BE2C (cell line): ENCODE data around the gene ASTN1.
"Not testable (repeated sequence)": the region's sequence is repeated elsewhere in the genome, so short reads cannot be mapped to it uniquely, and the experiment has no call there.

ENCODE experiments used
- DNase-seq: peaks from one replicate; pipeline ENCODE4 v3.0.0-alpha.2; 2020
- H3K27me3 ChIP-seq: fragments of 250-450 bp; sonication (Bioruptor Pico); 2 replicates; pipeline ENCODE4 v1.5.1; 2020; ENCODE audit warnings: mild to moderate bottlenecking
- H3K36me3 ChIP-seq: fragments of 250-450 bp; sonication (Bioruptor Pico); 2 replicates; pipeline ENCODE4 v1.5.1; 2020; ENCODE audit warnings: mild to moderate bottlenecking
- H3K4me1 ChIP-seq: fragments of 250-450 bp; sonication (Bioruptor Pico); 2 replicates; pipeline ENCODE4 v1.5.1; 2020
- H3K4me3 ChIP-seq: 2 replicates; pipeline ENCODE4 v1.5.1; 2011; ENCODE audit warnings: low read depth, low read length
- H3K9me3 ChIP-seq: fragments of 250-450 bp; sonication (Bioruptor Pico); 2 replicates; pipeline ENCODE4 v1.5.1; 2020
- TF ChIP-seq, protein P1 (sequence below): IDR thresholded peaks from 2 replicates; pipeline ENCODE4 v1.5.1; 2012; ENCODE audit warnings: mild to moderate bottlenecking, low read depth, low read length

Gene ASTN1

DNA sequence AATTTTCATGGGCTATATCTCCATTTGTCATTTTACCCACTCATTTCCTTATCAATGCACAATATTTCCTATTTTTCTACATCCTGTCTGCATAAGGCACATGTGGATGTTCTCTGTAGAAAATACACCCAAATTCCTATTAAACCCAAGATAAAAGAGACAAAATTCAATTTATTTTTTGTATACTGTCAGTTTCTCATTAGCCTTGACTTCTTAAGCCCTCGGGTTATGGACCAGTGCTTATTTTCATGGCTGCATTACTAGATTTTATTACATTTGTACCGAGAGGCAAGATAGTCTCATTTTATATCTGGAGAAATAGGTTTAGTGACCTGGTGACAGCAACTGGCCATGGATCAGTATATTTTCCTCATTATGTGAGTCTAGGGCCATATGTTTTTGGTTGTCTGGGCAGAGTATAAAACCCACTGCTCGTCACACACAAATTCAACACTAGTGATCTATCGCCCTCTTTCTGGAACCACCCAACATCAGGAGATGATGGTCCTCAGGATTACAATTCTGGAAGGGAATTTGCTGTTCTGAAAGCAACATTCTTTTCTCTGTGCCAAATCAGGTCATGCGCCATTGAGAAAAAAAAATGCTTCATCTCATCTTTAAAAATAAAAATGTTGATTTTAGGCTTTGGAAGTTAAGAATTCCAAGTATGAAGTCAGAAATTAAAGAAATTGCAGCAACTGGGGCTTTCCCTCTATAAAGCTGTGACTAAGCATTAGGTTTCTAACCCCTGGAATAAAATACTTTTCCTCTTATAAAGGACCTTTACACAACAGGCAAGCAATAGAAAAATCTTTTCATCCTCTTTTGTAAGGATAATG is 81.4 kb downstream of the ASTN1 start:
- no peaks in the 10 kb centered on the region for H3K36me3 ChIP-seq
- DNase-seq = no peak
- H3K4me1 ChIP-seq = no peaks in the 10 kb centered on the region
- no peak overlapping the region for H3K4me3 ChIP-seq
- TF ChIP-seq, protein P1, sequence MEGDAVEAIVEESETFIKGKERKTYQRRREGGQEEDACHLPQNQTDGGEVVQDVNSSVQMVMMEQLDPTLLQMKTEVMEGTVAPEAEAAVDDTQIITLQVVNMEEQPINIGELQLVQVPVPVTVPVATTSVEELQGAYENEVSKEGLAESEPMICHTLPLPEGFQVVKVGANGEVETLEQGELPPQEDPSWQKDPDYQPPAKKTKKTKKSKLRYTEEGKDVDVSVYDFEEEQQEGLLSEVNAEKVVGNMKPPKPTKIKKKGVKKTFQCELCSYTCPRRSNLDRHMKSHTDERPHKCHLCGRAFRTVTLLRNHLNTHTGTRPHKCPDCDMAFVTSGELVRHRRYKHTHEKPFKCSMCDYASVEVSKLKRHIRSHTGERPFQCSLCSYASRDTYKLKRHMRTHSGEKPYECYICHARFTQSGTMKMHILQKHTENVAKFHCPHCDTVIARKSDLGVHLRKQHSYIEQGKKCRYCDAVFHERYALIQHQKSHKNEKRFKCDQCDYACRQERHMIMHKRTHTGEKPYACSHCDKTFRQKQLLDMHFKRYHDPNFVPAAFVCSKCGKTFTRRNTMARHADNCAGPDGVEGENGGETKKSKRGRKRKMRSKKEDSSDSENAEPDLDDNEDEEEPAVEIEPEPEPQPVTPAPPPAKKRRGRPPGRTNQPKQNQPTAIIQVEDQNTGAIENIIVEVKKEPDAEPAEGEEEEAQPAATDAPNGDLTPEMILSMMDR = no peak
- H3K27me3 ChIP-seq = no peaks in the 10 kb centered on the region
- H3K9me3 ChIP-seq = no peaks in the 10 kb centered on the region; the same call in 1 of the 2 replicates

DNA sequence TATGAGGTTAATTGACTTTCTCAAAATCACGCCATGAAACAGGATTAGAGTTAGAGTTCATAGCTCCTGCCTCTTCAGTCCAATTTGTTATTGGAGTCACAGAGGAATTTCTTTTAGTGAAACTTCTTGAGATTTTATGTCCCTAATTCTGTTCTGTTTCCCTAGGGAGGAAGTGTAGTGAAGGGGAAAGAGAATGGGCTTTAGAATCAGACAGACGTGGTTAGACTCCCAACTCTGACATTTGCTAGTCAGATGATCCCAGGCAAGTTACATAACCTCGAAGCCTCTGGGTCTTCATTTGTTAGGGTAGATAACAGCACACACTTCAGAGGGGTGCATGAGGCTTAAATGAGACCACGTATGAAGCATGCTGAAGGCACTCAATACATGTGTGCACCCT is 83.9 kb downstream of the ASTN1 start:
- Histone ChIP-seq H3K4me3 (no peak overlapping the region), H3K9me3 (no peaks in the 10 kb centered on the region), H3K36me3 (no peaks in the 10 kb centered on the region), H3K4me1 (no peaks in the 10 kb centered on the region), H3K27me3 (no peaks in the 10 kb centered on the region)
- TF ChIP-seq, protein P1 = no peak
- DNase-seq = no peak

DNA sequence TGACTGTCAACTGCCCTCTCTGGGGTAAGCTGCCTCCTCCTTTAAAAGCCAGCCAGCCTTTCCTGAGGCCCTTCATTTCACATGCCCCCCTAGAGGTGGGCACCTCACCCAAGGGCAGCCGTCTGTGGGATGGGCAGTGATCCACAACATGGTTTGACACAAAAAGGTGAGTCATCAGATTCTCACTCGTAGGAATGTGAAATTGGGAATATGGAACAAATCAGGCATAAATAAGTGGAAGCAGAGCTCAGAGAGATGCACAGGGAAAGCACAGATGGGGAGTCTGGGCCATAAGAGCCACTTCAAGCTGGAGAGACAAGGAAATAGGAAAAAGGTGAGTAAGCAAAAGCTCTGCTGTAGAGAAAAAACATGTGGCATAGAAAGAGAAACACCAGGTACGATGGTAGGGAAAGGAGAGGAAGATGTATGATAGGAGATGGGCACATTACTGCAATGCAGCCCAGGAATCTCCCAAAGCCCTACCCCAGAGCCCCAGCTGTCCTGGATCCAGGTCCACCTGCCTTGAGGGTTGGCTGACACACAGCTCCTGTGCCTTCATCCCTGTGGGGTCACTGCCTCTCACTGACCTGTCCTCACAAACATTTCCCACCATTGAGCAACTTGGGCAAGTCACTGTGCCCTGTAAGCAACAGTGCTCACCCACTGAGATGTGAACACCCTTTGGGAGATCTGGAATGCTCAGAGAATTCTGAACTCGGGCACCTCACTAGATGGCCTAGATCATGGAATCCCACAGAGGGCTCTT is 86.6 kb downstream of the ASTN1 start:
- no peaks in the 10 kb centered on the region for H3K4me1 ChIP-seq
- no peaks in the 10 kb centered on the region for H3K36me3 ChIP-seq
- DNase-seq = no peak
- no peaks in the 10 kb centered on the region for H3K27me3 ChIP-seq
- TF ChIP-seq, protein P1 = no peak
- no peaks in the 10 kb centered on the region; the same call in 1 of the 2 replicates for H3K9me3 ChIP-seq
- H3K4me3 ChIP-seq = no peak overlapping the region

DNA sequence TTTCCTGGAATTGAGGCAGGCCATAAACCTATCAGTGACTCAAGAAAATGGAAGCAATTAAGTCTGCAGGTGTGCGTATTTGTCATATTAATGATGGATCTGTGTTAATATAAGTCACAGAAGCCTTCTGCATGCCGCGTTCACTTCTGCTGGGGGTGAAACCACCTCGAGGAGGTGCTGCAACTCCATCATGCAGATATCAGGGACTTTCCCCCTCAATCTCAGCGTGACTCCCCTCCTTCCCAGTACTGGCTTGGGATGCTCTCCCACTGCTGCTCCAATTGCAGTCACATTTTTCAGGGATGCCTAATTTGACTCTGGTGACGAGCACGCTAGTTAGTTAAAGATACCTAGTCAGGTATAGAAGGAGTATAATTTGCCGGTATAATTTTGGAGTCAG is 87.5 kb downstream of the ASTN1 start:
- no peaks in the 10 kb centered on the region for H3K27me3 ChIP-seq
- TF ChIP-seq, protein P1 = no peak
- H3K4me1 ChIP-seq = no peaks in the 10 kb centered on the region
- no peaks in the 10 kb centered on the region; the same call in 1 of the 2 replicates for H3K9me3 ChIP-seq
- DNase-seq = no peak
- H3K4me3 ChIP-seq = no peak overlapping the region
- no peaks in the 10 kb centered on the region for H3K36me3 ChIP-seq

DNA sequence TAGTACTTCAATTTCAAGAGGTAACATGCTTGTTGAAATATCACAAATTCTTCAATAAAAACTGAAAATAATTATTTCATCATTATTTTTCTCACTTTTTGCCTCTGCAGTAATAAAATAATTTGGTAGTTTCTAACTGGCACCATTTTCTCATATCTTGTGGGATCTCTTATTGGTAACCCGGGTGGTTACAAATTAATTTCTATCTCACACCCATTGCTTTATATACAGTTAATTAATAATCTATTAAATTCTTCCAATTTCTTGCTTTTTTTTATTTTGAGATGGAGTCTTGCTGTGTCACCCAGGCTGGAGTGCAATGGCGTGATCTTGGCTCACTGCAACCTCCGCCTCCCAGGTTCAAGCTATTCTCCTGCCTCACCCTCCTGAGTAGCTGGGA is 89.7 kb downstream of the ASTN1 start:
- H3K4me3 ChIP-seq, H3K9me3 ChIP-seq, DNase-seq, H3K4me1 ChIP-seq, H3K36me3 ChIP-seq, H3K27me3 ChIP-seq: not testable (repeated sequence)

DNA sequence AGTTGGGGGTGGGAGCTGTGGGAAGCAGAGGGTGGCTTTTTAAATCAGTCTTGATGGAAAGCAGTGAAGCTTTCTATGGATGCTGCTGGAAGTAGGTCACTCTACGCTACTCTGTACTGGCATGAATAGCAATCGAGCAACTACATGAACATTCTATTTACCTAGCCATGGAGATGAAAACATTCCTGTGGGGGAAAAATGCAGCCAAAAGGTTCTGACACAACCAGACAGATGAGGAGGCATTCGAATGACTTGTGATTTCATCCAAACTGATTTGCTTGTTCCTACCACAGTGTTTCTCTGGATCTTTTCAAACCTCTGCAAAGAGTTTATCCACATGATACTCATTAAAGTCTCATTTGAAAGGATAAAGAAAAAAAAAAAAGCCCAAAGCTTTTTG is 95.0 kb downstream of the ASTN1 start:
- no peak for DNase-seq
- Histone ChIP-seq H3K9me3 (peaks cover 2% of the 10 kb centered on the region; the same call in 1 of the 2 replicates), H3K4me1 (no peaks in the 10 kb centered on the region), H3K27me3 (no peaks in the 10 kb centered on the region), H3K36me3 (no peaks in the 10 kb centered on the region), H3K4me3 (no peak overlapping the region)
- TF ChIP-seq, protein P1 = no peak
